CD4-positive, alpha-beta T cell (primary cell): ENCODE results near the gene DEFB118. TPM values are rescaled to one million over a fixed set of nuclear protein-coding genes. Genes with fewer than 3 reads are reported as not detected.

Source experiments
- ATAC-seq: fragments of 200-7000 bp; cut with Tn5 transposase; one replicate; pipeline ENCODE4 v1.10.0; 2022; ENCODE audit warnings: mild to moderate bottlenecking; ENCODE audit not compliant: poor library complexity
- CTCF ChIA-PET: fragments of 350-600 bp; sonication (Branson Sonifier 250); formaldehyde crosslinking; loops from one replicate; lab custom pipeline; 2021; ENCODE audit warnings: antibody characterized with exemption, inconsistent platforms; lab: Charles Lee
- POLR2A ChIA-PET: fragments of 350-600 bp; sonication (Branson Sonifier 250); formaldehyde crosslinking; loops from one replicate; lab custom pipeline; 2021; ENCODE audit warnings: antibody characterized with exemption, inconsistent platforms; lab: Charles Lee
- DNase-seq, 14 experiments: peaks; one replicate each; pipeline ENCODE4 v3.0.0-alpha.2; 2013 to 2020; ENCODE audit warnings: mixed read lengths in 2 of 14
- H3K27ac ChIP-seq, 2 donors: one replicate each; pipeline versions ENCODE4 v1.5.1 to v1.7.0; 2013; ENCODE audit warnings: low read length in 2 of 2, low read depth in 1 of 2, mild to moderate bottlenecking in 1 of 2
- H3K27me3 ChIP-seq, 2 experiments: 1 replicate in 1 of 2; 2 replicates in 1 of 2; pipeline versions ENCODE4 v1.6.1 to v1.7.0; 2013; ENCODE audit warnings: low read length in 2 of 2, control low read depth in 1 of 2, mild to moderate bottlenecking in 1 of 2, moderate library complexity in 1 of 2; ENCODE audit not compliant: insufficient read depth in 2 of 2, control insufficient read depth in 1 of 2
- H3K36me3 ChIP-seq: one replicate; pipeline ENCODE4 v1.6.1; 2013; ENCODE audit warnings: low read length, control low read depth; ENCODE audit not compliant: insufficient read depth
- H3K4me1 ChIP-seq: one replicate; pipeline ENCODE4 v1.6.1; 2013; ENCODE audit warnings: low read length, control low read depth; ENCODE audit not compliant: insufficient read depth
- H3K4me3 ChIP-seq: one replicate; pipeline ENCODE4 v1.5.1; 2013; ENCODE audit warnings: mild to moderate bottlenecking, low read length, moderate library complexity
- H3K9me3 ChIP-seq, 2 experiments: 1 replicate in 1 of 2; 2 replicates in 1 of 2; pipeline versions ENCODE4 v1.6.1 to v1.7.0; 2013; ENCODE audit warnings: low read length in 2 of 2, mild to moderate bottlenecking in 2 of 2, control low read depth in 1 of 2, moderate library complexity in 1 of 2; ENCODE audit not compliant: control insufficient read depth in 1 of 2, insufficient read depth in 1 of 2
- H3K27ac Mint-ChIP-seq: one replicate; pipeline ENCODE4 v1.8.0; 2020; ENCODE audit warnings: mixed read lengths
- H3K27me3 Mint-ChIP-seq: one replicate; pipeline ENCODE4 v1.8.0; 2021; ENCODE audit warnings: mixed read lengths
- H3K36me3 Mint-ChIP-seq: one replicate; pipeline ENCODE4 v1.8.0; 2021; ENCODE audit warnings: low read depth, mixed read lengths
- H3K4me1 Mint-ChIP-seq: one replicate; pipeline ENCODE4 v1.8.0; 2021; ENCODE audit warnings: low read depth, mixed read lengths
- H3K4me3 Mint-ChIP-seq: one replicate; pipeline ENCODE4 v1.8.0; 2020; ENCODE audit warnings: mild to moderate bottlenecking, mixed read lengths
- H3K9me3 Mint-ChIP-seq: one replicate; pipeline ENCODE4 v1.8.0; 2020; ENCODE audit warnings: mixed read lengths
- CTCF ChIP-seq: fragments of 200-600 bp; IDR thresholded peaks from one replicate; pipeline ENCODE4 v1.8.0; 2022; ENCODE audit warnings: antibody characterized with exemption, mild to moderate bottlenecking
- intact Hi-C, 2 experiments: fragments of 100-400 bp; cut with DNase I in 1 of 2; cut with micrococcal nuclease in 1 of 2; formaldehyde crosslinking; loops; one replicate each; pipeline versions ENCODE4 v1.15.1 to v1.9.0; 2023 to 2025; cut with DNase I, micrococcal nuclease
- total RNA-seq, 174 experiments: library from RNA in 2 of 174; stranded (reverse) in 2 of 174; gene quantifications; one replicate each; pipeline ENCODE4 v1.2.3 and lab custom pipeline; 2021 to 2026

Gene DEFB118
- total RNA-seq, 2 experiments from 2014 or later = not detected

- Mint-ChIP-seq H3K4me3 (no peak overlapping the region), H3K27ac (no peak overlapping the region), H3K36me3 (no peaks in the 10 kb centered on the region), H3K9me3 (peaks cover 2% of the 10 kb centered on the region), H3K27me3 (peaks cover 5% of the 10 kb centered on the region), H3K4me1 (no peaks in the 10 kb centered on the region)
- no peak overlapping the region for H3K27ac ChIP-seq
- TF ChIP-seq CTCF = no peak
- no peaks in the 10 kb centered on the region for H3K4me1 ChIP-seq
- no peaks in the 10 kb centered on the region for H3K27me3 ChIP-seq
- H3K4me3 ChIP-seq = no peak overlapping the region
- POLR2A ChIA-PET = no interaction called here
- no peaks in the 10 kb centered on the region for H3K36me3 ChIP-seq
- intact Hi-C loops = no loop called here
- CTCF ChIA-PET = no interaction called here
- H3K9me3 ChIP-seq = peaks cover 5 to 9% of the 10 kb centered on the region in 2 experiments
- ATAC-seq = no peak
- no peak for DNase-seq
Observed at GRCh38 chr20:31374346-31374745, 5.9 kb downstream of the DEFB118 start.

- POLR2A ChIA-PET = no interaction called here
- H3K4me1 Mint-ChIP-seq = no peaks in the 10 kb centered on the region
- H3K27ac Mint-ChIP-seq = no peak within 1 kb of the TSS
- Histone ChIP-seq H3K9me3 (no peaks in the 10 kb centered on the region), H3K4me1 (no peaks in the 10 kb centered on the region), H3K36me3 (no peaks in the 10 kb centered on the region), H3K4me3 (no peak within 1 kb of the TSS), H3K27me3 (peaks cover 4 to 8% of the 10 kb centered on the region in 2 experiments), H3K27ac (no peak within 1 kb of the TSS)
- ATAC-seq (no peak), DNase-seq (no peak)
- intact Hi-C loops = no loop called here
- peaks cover 44% of the 10 kb centered on the region for H3K27me3 Mint-ChIP-seq
- CTCF ChIA-PET = no interaction called here
- H3K9me3 Mint-ChIP-seq = no peaks in the 10 kb centered on the region
- no peak for TF ChIP-seq CTCF
- H3K4me3 Mint-ChIP-seq = no peak within 1 kb of the TSS
- no peaks in the 10 kb centered on the region for H3K36me3 Mint-ChIP-seq
Observed at GRCh38 chr20:31390490-31390889, 22.1 kb downstream of the DEFB118 start, which contains the start of gene DEFB119. TSS of gene DEFB119 (minus strand) at chr20:31390590. CDS start at chr20:31390483, 107 bp downstream.

GRCh38 chr20:31392836-31393235, 24.4 kb downstream of the DEFB118 start:
- Mint-ChIP-seq H3K4me3 (no peak overlapping the region), H3K4me1 (no peaks in the 10 kb centered on the region), H3K27ac (no peak overlapping the region), H3K27me3 (peaks cover 37% of the 10 kb centered on the region), H3K36me3 (no peaks in the 10 kb centered on the region), H3K9me3 (no peaks in the 10 kb centered on the region)
- H3K27ac ChIP-seq = no peak overlapping the region
- ChIA-PET CTCF (no interaction called here), POLR2A (no interaction called here)
- H3K36me3 ChIP-seq = no peaks in the 10 kb centered on the region
- no peak for TF ChIP-seq CTCF
- ATAC-seq (no peak), DNase-seq (no peak)
- no peaks in the 10 kb centered on the region for H3K9me3 ChIP-seq
- intact Hi-C loops = no loop called here
- H3K27me3 ChIP-seq = peaks cover 4 to 8% of the 10 kb centered on the region in 2 experiments
- H3K4me3 ChIP-seq = no peak overlapping the region
- H3K4me1 ChIP-seq = no peaks in the 10 kb centered on the region
